ENCODE results near the gene TNC.

DNA sequence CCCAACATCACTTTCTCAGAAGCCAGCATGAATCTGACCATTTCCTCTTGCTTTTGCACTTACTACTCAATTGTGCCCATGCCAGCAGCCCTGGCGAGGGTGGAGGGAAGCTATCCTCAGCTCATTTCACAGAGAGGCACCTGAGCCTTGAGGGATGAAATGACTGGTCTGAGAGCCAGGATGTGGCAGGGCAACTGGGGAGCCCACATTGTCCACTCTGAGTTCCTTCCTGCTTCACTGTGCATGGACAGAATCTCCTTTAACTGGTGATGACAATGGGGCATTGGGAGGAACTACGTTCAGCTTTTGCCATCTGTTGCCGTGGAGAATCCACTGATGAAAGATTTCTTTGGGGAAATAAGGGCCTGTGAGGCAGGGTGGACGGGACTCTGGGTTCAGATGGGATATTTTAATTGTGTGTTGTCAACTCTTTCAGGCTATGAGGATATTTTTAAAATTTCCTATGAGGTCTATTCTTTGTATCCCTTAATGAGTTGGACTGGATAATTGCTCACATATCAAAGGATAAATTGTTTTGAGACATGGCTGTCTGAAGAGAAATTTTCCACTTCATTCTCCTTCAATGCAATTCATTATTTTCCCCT, 78.3 kb downstream of the TNC start:
- TF ChIP-seq CTCF (IDR thresholded peaks at IDR 0.05) (no peak), POLR2A (IDR thresholded peaks at IDR 0.05) (no peak)

All from heart left ventricle (tissue), 13 donors.